ENCODE data around the gene SLC25A43. TPM values are rescaled to one million over a fixed set of nuclear protein-coding genes. Genes with fewer than 3 reads are reported as not detected.
"Not testable (repeated sequence)": the region's sequence is repeated elsewhere in the genome, so short reads cannot be mapped to it uniquely, and the experiment has no call there.

The SLC25A43 gene
- total RNA-seq (1 to 10 TPM; 2.9 to 3.3 TPM), polyA plus RNA-seq (1 to 10 TPM; 2.3 to 4.8 (median 2.4) TPM), total RNA-seq (0.49 to 8.3 (median 6.0) reads per million in 6 experiments)

DNA sequence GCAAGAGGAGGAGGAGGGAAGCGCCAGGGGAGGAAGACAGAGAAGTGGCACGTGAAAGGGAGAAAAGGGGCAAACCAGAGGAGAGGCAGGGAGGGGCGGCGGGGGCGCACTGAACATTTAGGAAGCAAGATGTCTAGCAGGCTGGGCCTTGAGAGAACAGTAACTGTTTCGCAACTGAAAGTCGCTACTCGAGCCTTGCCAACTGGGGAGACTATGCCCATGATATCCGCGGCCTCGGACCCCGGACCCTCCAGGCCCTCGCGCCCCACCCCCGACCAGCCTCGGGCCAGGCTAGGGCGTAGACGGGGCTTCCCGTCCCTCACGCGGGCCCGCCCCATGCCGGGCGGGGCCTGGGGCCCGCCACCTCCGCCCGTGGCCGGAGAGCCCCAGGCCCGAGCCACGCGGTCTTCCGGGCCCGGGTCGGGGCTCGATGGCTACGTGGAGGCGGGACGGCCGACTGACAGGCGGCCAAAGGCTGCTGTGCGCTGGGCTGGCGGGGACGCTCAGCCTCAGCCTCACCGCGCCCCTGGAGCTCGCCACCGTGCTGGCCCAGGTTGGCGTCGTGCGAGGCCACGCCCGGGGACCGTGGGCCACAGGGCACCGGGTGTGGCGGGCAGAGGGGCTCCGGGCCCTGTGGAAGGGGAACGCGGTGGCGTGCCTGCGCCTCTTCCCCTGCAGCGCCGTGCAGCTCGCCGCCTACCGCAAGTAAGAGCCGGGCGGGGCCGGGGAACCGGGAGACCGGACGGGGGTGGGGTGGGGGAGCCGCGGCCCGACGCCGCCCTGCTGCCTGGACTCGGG is at the start of gene SLC25A43:
TSS of gene SLC25A43 (plus strand) at position 363 of the 798 bp plus-strand sequence. CDS start at position 431, 68 bp downstream.
- ATAC-seq = peak; percentile 74 to 84
- Mint-ChIP-seq H3K27ac (peak within 1 kb of the TSS; percentile 42 to 93 (median 88)), H3K36me3 (no peaks in the 10 kb centered on the region), H3K27me3 (no peaks in the 10 kb centered on the region), H3K4me3 (peak within 1 kb of the TSS; percentile 82 to 90 (median 88)), H3K4me1 (peaks cover 8 to 30% (median 26%) of the 10 kb centered on the region in 4 donors), H3K9me3 (no peaks in the 10 kb centered on the region)
- POLR2A ChIA-PET = interaction anchor here (0.9 to 1.5 kb wide), 2 partner anchors 28 to 174 kb away, joined by 3 to 7 read pairs; no protein-coding TSS in a partner anchor
- peak in 8 of 10 donors; percentile 1 to 26 (median 14) for DNase-seq

DNA sequence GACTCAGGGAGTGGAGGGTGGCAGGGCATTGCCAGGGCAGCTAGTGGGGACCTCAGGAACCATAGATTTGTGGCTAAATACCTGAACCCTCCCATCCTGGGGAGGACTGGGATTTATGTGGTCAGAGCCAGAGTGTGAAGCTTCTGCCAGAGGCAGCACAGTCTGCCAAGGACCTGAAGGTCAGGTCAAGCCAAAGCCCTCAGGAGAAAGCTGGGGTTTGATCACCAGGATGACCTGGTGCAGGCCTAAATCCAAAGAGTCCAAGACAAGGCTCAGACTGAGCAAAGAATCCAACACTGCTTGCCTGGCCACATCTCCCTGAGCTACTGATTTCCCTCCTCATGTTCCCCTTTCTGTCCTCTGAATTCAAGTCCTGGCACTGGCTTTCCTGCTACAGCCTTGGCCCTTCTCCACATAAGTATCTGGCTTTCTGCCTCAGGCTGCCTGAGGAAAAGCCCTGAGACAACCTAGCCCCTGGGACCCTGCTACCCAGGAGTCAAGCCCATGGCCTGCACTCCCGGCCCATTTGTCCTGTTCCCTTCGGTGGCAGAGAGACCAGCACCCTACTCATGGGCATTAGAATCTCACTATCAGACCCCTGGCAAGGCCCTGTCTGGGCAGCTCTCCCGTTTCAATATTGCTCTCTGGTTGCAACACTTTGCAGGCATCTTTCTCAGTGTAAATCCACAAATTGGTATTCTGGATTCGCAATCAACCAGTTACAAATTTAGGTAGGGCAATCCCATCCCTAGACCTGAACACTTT is 39.3 kb upstream of the SLC25A43 start:
- Mint-ChIP-seq H3K9me3 (no peaks in the 10 kb centered on the region), H3K4me3 (no peak overlapping the region), H3K36me3 (no peaks in the 10 kb centered on the region), H3K27me3 (peaks cover 0 to 2% (median 0%) of the 10 kb centered on the region in 5 donors), H3K4me1 (no peaks in the 10 kb centered on the region), H3K27ac (no peak overlapping the region)
- no peak for DNase-seq
- POLR2A ChIA-PET = no interaction called here
- no peak for ATAC-seq

DNA sequence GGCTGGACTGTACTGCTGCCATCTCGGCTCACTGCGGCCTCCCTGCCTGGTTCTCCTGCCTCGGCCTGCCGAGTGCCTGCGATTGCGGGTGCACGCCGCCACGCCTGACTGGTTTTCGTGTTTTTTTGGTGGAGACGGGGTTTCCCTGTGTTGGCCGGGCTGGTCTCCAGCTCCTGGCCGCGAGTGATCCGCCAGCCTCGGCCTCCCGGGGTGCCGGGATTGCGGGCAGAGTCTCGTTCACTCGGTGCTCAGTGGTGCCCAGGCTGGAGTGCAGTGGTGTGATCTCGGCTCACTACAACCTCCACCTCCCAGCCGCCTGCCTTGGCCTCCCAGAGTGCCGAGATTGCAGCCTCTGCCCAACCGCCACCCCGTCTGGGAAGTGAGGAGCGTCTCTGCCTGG is 37.7 kb upstream of the SLC25A43 start:
- DNase-seq, H3K27me3 Mint-ChIP-seq, H3K4me3 Mint-ChIP-seq, H3K36me3 Mint-ChIP-seq, H3K27ac Mint-ChIP-seq, H3K4me1 Mint-ChIP-seq, H3K9me3 Mint-ChIP-seq, ATAC-seq, POLR2A ChIA-PET: not testable (repeated sequence)

DNA sequence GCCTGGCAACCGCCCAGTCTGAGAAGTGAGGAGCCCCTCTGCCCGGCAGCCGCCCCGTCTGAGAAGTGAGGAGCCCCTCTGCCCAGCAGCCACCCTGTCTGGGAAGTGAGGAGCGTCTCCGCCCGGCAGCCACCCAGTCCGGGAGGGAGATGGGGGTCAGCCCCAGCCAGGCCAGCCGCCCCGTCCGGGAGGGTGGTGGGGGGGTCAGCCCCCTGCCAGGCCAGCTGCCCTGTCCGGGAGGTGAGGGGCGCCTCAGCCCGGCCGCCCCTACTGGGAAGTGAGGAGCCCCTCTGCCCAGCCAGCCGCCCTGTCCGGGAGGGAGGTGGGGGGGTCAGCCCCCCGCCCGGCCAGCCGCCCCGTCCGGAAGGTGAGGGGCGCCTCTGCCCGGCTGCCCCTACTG is 37.1 kb upstream of the SLC25A43 start:
- H3K27me3 Mint-ChIP-seq, ATAC-seq, POLR2A ChIA-PET, H3K4me3 Mint-ChIP-seq, H3K4me1 Mint-ChIP-seq, H3K9me3 Mint-ChIP-seq, DNase-seq, H3K27ac Mint-ChIP-seq, H3K36me3 Mint-ChIP-seq: not testable (repeated sequence)

DNA sequence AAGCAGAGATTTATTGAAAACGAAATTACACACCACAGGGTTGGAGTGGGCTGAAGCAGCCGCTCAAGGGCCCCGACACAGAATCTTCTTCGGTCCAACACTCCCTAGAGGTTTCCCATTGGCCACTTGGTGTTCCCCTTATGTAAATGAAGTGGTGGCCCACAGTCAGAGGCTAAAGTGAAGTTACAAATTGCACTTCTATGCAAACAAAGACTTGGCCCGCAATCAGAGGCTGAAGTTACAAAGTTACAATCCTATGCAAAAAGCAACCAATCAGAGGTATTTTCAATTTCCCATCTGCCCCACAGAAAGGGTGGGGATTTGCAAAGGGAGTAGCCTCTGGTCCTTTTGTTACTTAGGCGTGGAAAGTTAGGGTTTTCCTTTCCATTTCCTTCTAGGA is 35.7 kb upstream of the SLC25A43 start:
- H3K27ac Mint-ChIP-seq = no peak overlapping the region
- ATAC-seq (no peak), DNase-seq (no peak)
- H3K4me3 Mint-ChIP-seq = no peak overlapping the region
- peaks cover 0 to 3% (median 0%) of the 10 kb centered on the region in 5 donors for H3K27me3 Mint-ChIP-seq
- no peaks in the 10 kb centered on the region for H3K36me3 Mint-ChIP-seq
- no peaks in the 10 kb centered on the region for H3K4me1 Mint-ChIP-seq
- POLR2A ChIA-PET = no interaction called here
- H3K9me3 Mint-ChIP-seq = no peaks in the 10 kb centered on the region

DNA sequence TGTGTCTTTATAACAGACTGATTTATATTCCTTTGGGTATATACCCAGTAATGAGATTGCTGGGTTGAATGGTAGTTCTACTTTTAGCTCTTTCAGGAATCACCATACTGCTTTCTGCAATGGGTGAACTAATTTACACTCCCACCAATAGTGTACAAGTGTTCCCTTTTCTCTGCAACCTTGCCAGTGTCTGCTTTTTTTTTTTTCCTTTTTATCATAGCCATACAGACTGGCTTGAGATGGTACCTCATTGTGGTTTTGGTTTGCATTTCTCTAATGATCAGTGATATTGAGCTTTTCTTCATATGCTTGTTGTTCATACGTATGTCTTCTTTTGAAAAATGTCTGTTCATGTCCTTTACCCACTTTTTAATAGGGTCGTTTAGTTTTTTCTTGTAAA is 27.3 kb upstream of the SLC25A43 start:
- H3K4me3 Mint-ChIP-seq, H3K27ac Mint-ChIP-seq, H3K4me1 Mint-ChIP-seq, H3K9me3 Mint-ChIP-seq, DNase-seq, POLR2A ChIA-PET, ATAC-seq, H3K27me3 Mint-ChIP-seq, H3K36me3 Mint-ChIP-seq: not testable (repeated sequence)

DNA sequence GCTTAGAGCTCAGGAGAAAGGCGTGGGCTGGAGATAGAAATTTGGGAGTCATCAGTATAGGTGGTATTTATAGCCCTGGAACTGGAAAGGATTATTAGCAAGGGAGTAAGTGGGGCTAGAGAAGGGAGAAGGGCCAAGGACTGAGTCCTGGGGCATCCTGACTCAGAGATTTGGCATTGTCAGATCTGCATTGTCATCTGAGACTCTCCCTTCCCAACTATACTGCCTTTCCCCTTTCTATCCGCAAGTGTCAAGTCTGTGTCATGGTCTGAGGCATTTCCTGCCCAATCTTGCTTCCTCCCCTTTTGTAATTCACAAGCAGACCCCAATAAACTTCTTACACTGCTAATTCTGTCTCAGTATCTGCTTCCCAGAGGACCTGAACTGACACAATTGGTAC is 24.4 kb upstream of the SLC25A43 start:
- no peak overlapping the region for H3K27ac Mint-ChIP-seq
- no peaks in the 10 kb centered on the region for H3K36me3 Mint-ChIP-seq
- ATAC-seq = no peak
- H3K27me3 Mint-ChIP-seq = peaks cover 0 to 9% (median 2%) of the 10 kb centered on the region in 5 donors
- no peak for DNase-seq
- POLR2A ChIA-PET = no interaction called here
- no peaks in the 10 kb centered on the region for H3K9me3 Mint-ChIP-seq
- no peaks in the 10 kb centered on the region for H3K4me1 Mint-ChIP-seq
- H3K4me3 Mint-ChIP-seq = no peak overlapping the region

DNA sequence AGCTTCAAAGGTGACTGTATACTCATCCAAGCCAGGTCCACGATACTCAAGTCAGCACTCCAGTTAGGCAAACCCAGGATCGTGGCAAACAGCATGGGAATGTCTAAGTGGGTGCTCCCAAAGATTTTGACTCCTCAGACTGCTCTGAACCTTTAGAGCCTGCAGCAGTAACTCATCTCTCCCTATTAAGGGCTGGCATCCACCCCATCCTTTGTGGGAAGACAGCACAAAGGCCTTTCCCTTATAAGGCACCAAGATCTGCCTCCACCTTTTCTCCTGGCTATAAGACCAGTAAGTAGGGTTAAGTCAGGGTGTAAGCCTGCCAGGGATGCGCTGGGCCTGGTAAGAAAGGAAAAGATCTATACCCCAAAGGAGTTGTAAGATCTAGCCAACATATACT is 23.6 kb upstream of the SLC25A43 start:
- H3K36me3 Mint-ChIP-seq = no peaks in the 10 kb centered on the region
- no peak for DNase-seq
- no peak overlapping the region for H3K4me3 Mint-ChIP-seq
- POLR2A ChIA-PET = no interaction called here
- no peaks in the 10 kb centered on the region for H3K4me1 Mint-ChIP-seq
- ATAC-seq = no peak
- H3K27ac Mint-ChIP-seq = no peak overlapping the region
- H3K27me3 Mint-ChIP-seq = peaks cover 0 to 9% (median 2%) of the 10 kb centered on the region in 5 donors
- H3K9me3 Mint-ChIP-seq = no peaks in the 10 kb centered on the region

DNA sequence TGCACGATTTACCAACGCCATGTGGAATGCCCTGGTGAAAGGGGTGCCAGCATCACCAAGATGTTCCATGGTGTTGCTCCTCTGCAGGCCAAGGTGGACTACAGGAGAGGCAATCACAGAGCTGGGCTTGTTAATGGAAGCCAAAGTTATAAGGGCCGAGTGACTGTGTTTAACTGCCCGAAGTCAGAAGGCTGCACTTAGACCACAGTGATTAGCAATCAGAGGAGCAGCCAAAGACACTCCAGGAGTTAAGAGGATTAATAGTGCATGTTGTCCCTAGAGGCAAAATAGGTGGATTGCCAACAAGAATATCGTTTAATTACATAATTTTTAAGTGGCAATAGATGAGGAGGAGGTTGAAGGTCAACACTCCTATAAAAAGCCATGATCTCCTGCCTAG is 22.8 kb upstream of the SLC25A43 start:
- no peak overlapping the region for H3K4me3 Mint-ChIP-seq
- H3K36me3 Mint-ChIP-seq = no peaks in the 10 kb centered on the region
- DNase-seq (no peak), ATAC-seq (no peak)
- no peaks in the 10 kb centered on the region for H3K4me1 Mint-ChIP-seq
- no peak overlapping the region for H3K27ac Mint-ChIP-seq
- H3K27me3 Mint-ChIP-seq = peaks cover 0 to 9% (median 2%) of the 10 kb centered on the region in 5 donors
- POLR2A ChIA-PET = no interaction called here
- H3K9me3 Mint-ChIP-seq = no peaks in the 10 kb centered on the region

DNA sequence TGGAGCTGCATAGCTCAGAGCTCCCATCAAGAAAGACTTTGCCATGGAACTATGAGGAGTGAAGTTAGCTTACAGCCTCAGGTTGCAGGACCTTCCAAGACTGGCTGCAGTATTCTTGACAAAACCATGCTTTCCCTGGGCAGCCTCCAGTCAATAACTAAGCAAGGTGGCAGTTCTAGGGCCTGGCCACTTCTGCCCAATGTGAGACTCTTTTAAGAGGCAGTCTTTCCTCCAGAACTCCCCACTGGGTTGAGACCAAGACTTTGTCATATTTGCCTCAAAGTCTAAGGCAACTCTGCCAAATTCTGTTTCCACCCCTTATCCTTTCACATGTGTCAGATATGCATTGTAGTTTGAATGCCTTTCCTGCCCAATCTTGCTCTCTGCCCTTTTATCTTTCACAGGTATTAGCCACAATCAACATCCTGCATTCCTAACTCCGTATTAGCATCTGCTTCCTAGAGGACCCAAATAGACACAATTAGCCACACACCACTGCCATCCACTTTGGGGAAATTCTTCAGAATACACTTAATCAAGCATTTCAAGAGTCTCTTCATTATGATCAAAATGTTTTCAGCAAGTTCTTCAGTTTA is 17.7 kb upstream of the SLC25A43 start:
- no peaks in the 10 kb centered on the region for H3K36me3 Mint-ChIP-seq
- ATAC-seq = no peak
- H3K4me1 Mint-ChIP-seq = no peaks in the 10 kb centered on the region
- H3K27me3 Mint-ChIP-seq = no peaks in the 10 kb centered on the region
- no peak overlapping the region for H3K4me3 Mint-ChIP-seq
- no peaks in the 10 kb centered on the region for H3K9me3 Mint-ChIP-seq
- no peak for DNase-seq
- POLR2A ChIA-PET = no interaction called here
- no peak overlapping the region for H3K27ac Mint-ChIP-seq

DNA sequence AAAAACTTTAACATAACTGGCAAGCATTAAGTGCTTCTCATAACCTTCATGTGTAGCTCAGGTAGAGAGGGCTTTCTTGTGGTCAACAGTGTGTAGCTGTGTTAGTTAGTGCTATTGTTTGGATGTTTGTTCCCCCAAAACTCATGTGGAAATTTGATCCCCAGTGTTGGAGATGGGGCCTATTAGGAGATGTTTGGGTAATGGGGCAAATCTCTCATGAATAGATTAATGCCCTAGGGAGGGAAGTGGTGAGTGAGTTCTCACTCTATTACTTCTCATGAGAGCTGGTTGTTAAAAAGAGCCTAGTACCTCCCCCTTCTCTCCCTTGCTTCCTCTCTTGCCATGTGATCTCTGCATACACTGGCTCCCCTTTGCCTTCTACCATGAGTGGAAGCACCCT is 16.5 kb upstream of the SLC25A43 start:
- POLR2A ChIA-PET = no interaction called here
- H3K27me3 Mint-ChIP-seq = no peaks in the 10 kb centered on the region
- DNase-seq (no peak), ATAC-seq (no peak)
- H3K36me3 Mint-ChIP-seq = no peaks in the 10 kb centered on the region
- no peak overlapping the region for H3K4me3 Mint-ChIP-seq
- H3K9me3 Mint-ChIP-seq = no peaks in the 10 kb centered on the region
- H3K4me1 Mint-ChIP-seq = no peaks in the 10 kb centered on the region
- H3K27ac Mint-ChIP-seq = no peak overlapping the region

DNA sequence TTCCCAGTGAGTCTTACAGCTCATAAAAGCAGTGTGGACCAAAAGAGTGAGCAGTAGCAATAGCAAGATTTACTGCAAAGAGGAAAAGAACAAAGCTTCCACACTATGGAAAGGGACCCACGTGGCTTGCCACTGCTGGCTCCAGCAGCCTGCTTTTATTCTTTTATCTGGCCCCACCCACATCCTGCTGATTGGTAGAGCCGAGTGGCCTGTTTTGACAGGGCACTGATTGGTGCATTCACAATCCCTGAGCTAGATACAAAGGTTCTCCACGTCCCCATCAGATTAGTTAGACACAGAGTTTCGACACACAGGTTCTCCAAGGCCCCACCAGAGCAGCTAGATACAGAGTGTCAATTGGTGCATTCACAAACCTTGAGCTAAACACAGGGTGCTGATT is 12.5 kb upstream of the SLC25A43 start:
- H3K9me3 Mint-ChIP-seq, H3K4me1 Mint-ChIP-seq, POLR2A ChIA-PET, H3K27me3 Mint-ChIP-seq, H3K36me3 Mint-ChIP-seq, ATAC-seq, DNase-seq: not testable (repeated sequence)
- Mint-ChIP-seq H3K4me3 (peak overlapping the region in 6 of 10 donors; percentile 1 to 52 (median 23)), H3K27ac (peak overlapping the region in 1 of 10 donors; percentile 30)

DNA sequence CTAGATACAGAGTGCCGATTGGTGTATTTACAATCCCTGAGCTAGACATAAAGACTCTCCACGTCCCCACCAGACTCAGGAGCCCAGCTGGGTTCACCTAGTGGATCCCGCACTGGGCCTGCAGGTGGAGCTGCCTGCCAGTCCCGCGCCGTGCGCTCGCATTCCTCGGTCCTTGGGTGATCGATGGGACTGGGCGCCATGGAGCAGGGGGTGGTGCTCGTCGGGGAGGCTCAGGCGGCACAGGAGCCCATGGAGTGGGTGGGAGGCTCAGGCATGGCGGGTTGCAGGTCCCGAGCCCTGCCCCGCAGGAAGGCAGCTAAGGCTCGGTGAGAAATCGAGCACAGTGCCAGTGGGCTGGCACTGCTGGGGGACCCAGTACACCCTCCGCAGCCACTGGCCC is 11.7 kb upstream of the SLC25A43 start:
- POLR2A ChIA-PET, H3K4me1 Mint-ChIP-seq, H3K27me3 Mint-ChIP-seq, H3K4me3 Mint-ChIP-seq, H3K9me3 Mint-ChIP-seq, H3K36me3 Mint-ChIP-seq, H3K27ac Mint-ChIP-seq, ATAC-seq, DNase-seq: not testable (repeated sequence)

Measured in naive thymus-derived CD8-positive, alpha-beta T cell (primary cell).